Activated CD8-positive, alpha-beta T cell treated with anti-CD3 and anti-CD28 coated beads, Interleukin-2, amount 10 ng/mL, durations not matched to agents 7 days and 5 days (primary cell): ENCODE data around the gene MAMLD1. TPM values are rescaled to one million over a fixed set of nuclear protein-coding genes. Genes with fewer than 3 reads are reported as not detected.
"Not testable (repeated sequence)": the region's sequence is repeated elsewhere in the genome, so short reads cannot be mapped to it uniquely, and the experiment has no call there.

Source experiments
- ATAC-seq: fragments of 150-1000 bp; cut with Tn5 transposase; one replicate; pipeline ENCODE4 v1.10.0; 2021; ENCODE audit warnings: moderate library complexity
- CTCF ChIA-PET: fragments of 350-600 bp; sonication (Branson Sonifier 250); formaldehyde crosslinking; loops from one replicate; lab custom pipeline; 2021; ENCODE audit warnings: antibody characterized with exemption; lab: Charles Lee
- POLR2A ChIA-PET: fragments of 350-600 bp; sonication (Branson Sonifier 250); formaldehyde crosslinking; loops from one replicate; lab custom pipeline; 2021; ENCODE audit warnings: antibody characterized with exemption; lab: Charles Lee
- DNase-seq: peaks from one replicate; pipeline ENCODE4 v3.0.0-alpha.2; 2020
- H3K27ac Mint-ChIP-seq: one replicate; pipeline ENCODE4 v1.8.0; 2021; ENCODE audit warnings: mild to moderate bottlenecking, mixed read lengths
- H3K27me3 Mint-ChIP-seq: one replicate; pipeline ENCODE4 v1.8.0; 2021; ENCODE audit warnings: low read depth, mixed read lengths
- H3K36me3 Mint-ChIP-seq: one replicate; pipeline ENCODE4 v1.8.0; 2021; ENCODE audit warnings: low read depth, mixed read lengths
- H3K4me1 Mint-ChIP-seq: one replicate; pipeline ENCODE4 v1.8.0; 2021; ENCODE audit warnings: low read depth, mixed read lengths
- H3K4me3 Mint-ChIP-seq: one replicate; pipeline ENCODE4 v1.8.0; 2021; ENCODE audit warnings: mild to moderate bottlenecking, mixed read lengths
- H3K9me3 Mint-ChIP-seq: one replicate; pipeline ENCODE4 v1.8.0; 2022; ENCODE audit warnings: mixed read lengths; ENCODE audit not compliant: insufficient read depth
- total RNA-seq, 2 experiments: library from RNA; stranded (reverse); gene quantifications; one replicate each; pipeline ENCODE4 v1.2.3, GENCODE V29; 2021

MAMLD1 gene
- total RNA-seq, 2 experiments from 2014 or later = 0.81 to 1.4 TPM

DNA sequence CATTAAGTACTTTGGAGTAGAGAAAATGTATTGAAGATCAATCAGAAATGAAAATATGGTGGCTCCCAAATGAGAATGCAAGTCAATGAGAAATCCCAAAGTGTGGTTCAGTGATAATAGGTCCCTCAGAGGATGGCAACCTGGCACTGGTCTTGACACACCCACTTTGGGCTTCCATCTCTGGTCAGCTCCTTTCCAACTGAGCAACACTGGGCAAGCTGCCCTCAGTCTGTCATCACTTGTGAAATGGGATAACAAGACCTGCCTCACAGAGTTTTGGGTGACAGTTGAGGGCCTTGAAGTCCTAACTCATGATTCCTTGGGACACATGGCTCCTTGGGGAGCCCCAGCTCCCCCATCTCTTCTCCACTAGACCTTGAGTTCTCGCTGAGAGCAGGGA lies 29.0 kb upstream of the MAMLD1 start:
- Mint-ChIP-seq H3K36me3 (no peaks in the 10 kb centered on the region), H3K27me3 (no peaks in the 10 kb centered on the region), H3K4me3 (no peak overlapping the region), H3K27ac (no peak overlapping the region), H3K4me1 (peaks cover 13% of the 10 kb centered on the region), H3K9me3 (no peaks in the 10 kb centered on the region)
- ChIA-PET POLR2A (no interaction called here), CTCF (no interaction called here)
- DNase-seq (no peak), ATAC-seq (no peak)

GRCh38 chrX:150334981-150335380 lies 28.1 kb upstream of the MAMLD1 start:
- no peak for DNase-seq
- peaks cover 13% of the 10 kb centered on the region for H3K4me1 Mint-ChIP-seq
- ChIA-PET CTCF (no interaction called here), POLR2A (no interaction called here)
- no peak overlapping the region for H3K4me3 Mint-ChIP-seq
- no peaks in the 10 kb centered on the region for H3K36me3 Mint-ChIP-seq
- H3K27ac Mint-ChIP-seq = no peak overlapping the region
- ATAC-seq = no peak
- no peaks in the 10 kb centered on the region for H3K9me3 Mint-ChIP-seq
- H3K27me3 Mint-ChIP-seq = no peaks in the 10 kb centered on the region

DNA sequence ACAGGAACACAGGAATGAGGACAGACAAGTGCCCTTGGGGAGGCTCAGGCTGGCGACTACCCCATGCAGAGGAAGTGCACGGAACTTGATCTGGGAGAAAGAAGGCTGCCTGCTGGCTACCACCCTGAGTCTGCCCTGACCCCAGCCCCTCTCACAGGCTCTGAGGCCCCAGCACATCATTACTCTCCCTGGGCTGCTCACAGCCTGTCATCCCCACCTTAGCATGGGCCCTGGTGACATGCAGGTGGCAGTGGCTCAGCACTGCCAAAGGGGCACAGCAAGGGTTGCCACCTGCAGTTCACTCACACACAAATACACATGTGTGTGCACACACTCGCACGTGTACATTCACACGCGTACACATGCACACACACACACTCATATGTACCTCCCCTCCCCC lies 26.1 kb upstream of the MAMLD1 start:
- CTCF ChIA-PET = no interaction called here

GRCh38 chrX:150337536-150337935 lies 25.6 kb upstream of the MAMLD1 start:
- Mint-ChIP-seq H3K27ac (no peak overlapping the region), H3K4me1 (peaks cover 13% of the 10 kb centered on the region), H3K27me3 (no peaks in the 10 kb centered on the region), H3K9me3 (no peaks in the 10 kb centered on the region), H3K4me3 (no peak overlapping the region), H3K36me3 (no peaks in the 10 kb centered on the region)
- POLR2A ChIA-PET = no interaction called here
- DNase-seq (no peak), ATAC-seq (no peak)
- CTCF ChIA-PET = no interaction called here

More for the DNA sequence above, 26.1 kb upstream of the MAMLD1 start:
- H3K9me3 Mint-ChIP-seq = no peaks in the 10 kb centered on the region
- no peak overlapping the region for H3K27ac Mint-ChIP-seq
- no peaks in the 10 kb centered on the region for H3K27me3 Mint-ChIP-seq
- POLR2A ChIA-PET = no interaction called here
- no peak overlapping the region for H3K4me3 Mint-ChIP-seq
- no peak for ATAC-seq
- H3K4me1 Mint-ChIP-seq = peaks cover 13% of the 10 kb centered on the region
- H3K36me3 Mint-ChIP-seq = no peaks in the 10 kb centered on the region
- no peak for DNase-seq

- ChIA-PET POLR2A (no interaction called here), CTCF (no interaction called here)
- no peak for ATAC-seq
- Mint-ChIP-seq H3K36me3 (no peaks in the 10 kb centered on the region), H3K4me3 (no peak overlapping the region), H3K27me3 (no peaks in the 10 kb centered on the region), H3K4me1 (peaks cover 3% of the 10 kb centered on the region), H3K27ac (no peak overlapping the region), H3K9me3 (no peaks in the 10 kb centered on the region)
- no peak for DNase-seq
Measured at GRCh38 chrX:150338615-150339014, 24.5 kb upstream of the MAMLD1 start.

- H3K4me3 Mint-ChIP-seq = no peak overlapping the region
- no peak for DNase-seq
Measured at GRCh38 chrX:150339736-150340135, 23.4 kb upstream of the MAMLD1 start.

GRCh38 chrX:150340326-150340725 lies 22.8 kb upstream of the MAMLD1 start:
- ATAC-seq, H3K27me3 Mint-ChIP-seq, DNase-seq, POLR2A ChIA-PET, H3K27ac Mint-ChIP-seq, H3K36me3 Mint-ChIP-seq, H3K4me3 Mint-ChIP-seq, H3K4me1 Mint-ChIP-seq, CTCF ChIA-PET, H3K9me3 Mint-ChIP-seq: not testable (repeated sequence)

More at GRCh38 chrX:150339736-150340135, 23.4 kb upstream of the MAMLD1 start:
- H3K27ac Mint-ChIP-seq = no peak overlapping the region
- no peaks in the 10 kb centered on the region for H3K4me1 Mint-ChIP-seq
- ChIA-PET POLR2A (no interaction called here), CTCF (no interaction called here)
- no peak for ATAC-seq
- H3K36me3 Mint-ChIP-seq = no peaks in the 10 kb centered on the region
- no peaks in the 10 kb centered on the region for H3K27me3 Mint-ChIP-seq
- no peaks in the 10 kb centered on the region for H3K9me3 Mint-ChIP-seq

- POLR2A ChIA-PET = no interaction called here
- Mint-ChIP-seq H3K36me3 (no peaks in the 10 kb centered on the region), H3K27me3 (peaks cover 14% of the 10 kb centered on the region), H3K4me1 (no peaks in the 10 kb centered on the region), H3K9me3 (no peaks in the 10 kb centered on the region), H3K27ac (no peak overlapping the region), H3K4me3 (no peak overlapping the region)
- ATAC-seq = no peak
- CTCF ChIA-PET = no interaction called here
- DNase-seq = no peak
Measured at GRCh38 chrX:150347471-150347870, 15.6 kb upstream of the MAMLD1 start.

- Mint-ChIP-seq H3K27me3 (peaks cover 14% of the 10 kb centered on the region), H3K27ac (no peak overlapping the region), H3K4me1 (no peaks in the 10 kb centered on the region), H3K4me3 (no peak overlapping the region), H3K36me3 (no peaks in the 10 kb centered on the region), H3K9me3 (no peaks in the 10 kb centered on the region)
- ATAC-seq = no peak
- CTCF ChIA-PET = no interaction called here
- POLR2A ChIA-PET = no interaction called here
- no peak for DNase-seq
Measured at GRCh38 chrX:150348365-150348764, 14.8 kb upstream of the MAMLD1 start.

DNA sequence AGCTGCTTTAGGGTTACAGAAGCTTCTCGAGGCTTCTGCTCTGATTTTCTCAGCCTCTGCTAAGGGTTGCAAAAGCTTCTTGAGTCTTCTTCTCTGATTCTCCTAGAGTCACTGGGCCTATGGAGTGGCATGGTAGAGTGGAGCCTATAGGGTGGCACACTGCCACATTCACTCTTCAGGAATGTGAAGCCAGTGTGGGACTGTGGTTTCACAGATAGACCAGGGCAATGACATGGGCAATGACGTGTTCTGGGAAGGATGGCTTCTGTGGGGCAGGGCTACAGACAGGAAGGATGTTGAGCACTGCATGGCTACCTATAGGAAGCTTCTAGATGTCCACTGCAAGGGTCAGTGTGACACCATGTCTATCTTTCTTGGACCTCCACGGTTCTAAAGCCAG lies 11.0 kb upstream of the MAMLD1 start:
- POLR2A ChIA-PET = no interaction called here
- H3K4me1 Mint-ChIP-seq = no peaks in the 10 kb centered on the region
- peaks cover 14% of the 10 kb centered on the region for H3K27me3 Mint-ChIP-seq
- ATAC-seq (no peak), DNase-seq (no peak)
- no peak overlapping the region for H3K27ac Mint-ChIP-seq
- H3K36me3 Mint-ChIP-seq = no peaks in the 10 kb centered on the region
- CTCF ChIA-PET = no interaction called here
- H3K9me3 Mint-ChIP-seq = no peaks in the 10 kb centered on the region
- H3K4me3 Mint-ChIP-seq = no peak overlapping the region

- no peak overlapping the region for H3K4me3 Mint-ChIP-seq
- CTCF ChIA-PET = no interaction called here
- H3K9me3 Mint-ChIP-seq = no peaks in the 10 kb centered on the region
- H3K36me3 Mint-ChIP-seq = no peaks in the 10 kb centered on the region
- DNase-seq (no peak), ATAC-seq (no peak)
- no peaks in the 10 kb centered on the region for H3K4me1 Mint-ChIP-seq
- peaks cover 14% of the 10 kb centered on the region for H3K27me3 Mint-ChIP-seq
- H3K27ac Mint-ChIP-seq = no peak overlapping the region
- POLR2A ChIA-PET = no interaction called here
Measured at GRCh38 chrX:150352581-150352980, 10.5 kb upstream of the MAMLD1 start.

GRCh38 chrX:150355913-150356312 lies 7.2 kb upstream of the MAMLD1 start:
- Mint-ChIP-seq H3K4me3 (no peak overlapping the region), H3K27me3 (peaks cover 18% of the 10 kb centered on the region), H3K27ac (no peak overlapping the region), H3K36me3 (no peaks in the 10 kb centered on the region), H3K4me1 (peaks cover under 1% of the 10 kb centered on the region), H3K9me3 (no peaks in the 10 kb centered on the region)
- ATAC-seq = no peak
- ChIA-PET POLR2A (no interaction called here), CTCF (no interaction called here)
- DNase-seq = no peak

GRCh38 chrX:150357790-150358189 lies 5.3 kb upstream of the MAMLD1 start:
- DNase-seq (no peak), ATAC-seq (no peak)
- Mint-ChIP-seq H3K27me3 (peaks cover 32% of the 10 kb centered on the region), H3K27ac (no peak overlapping the region), H3K4me1 (peaks cover 16% of the 10 kb centered on the region), H3K4me3 (no peak overlapping the region), H3K9me3 (no peaks in the 10 kb centered on the region), H3K36me3 (no peaks in the 10 kb centered on the region)
- POLR2A ChIA-PET = no interaction called here
- CTCF ChIA-PET = interaction anchor here (1.3 kb wide), 1 partner anchor 14 kb away, joined by 3 read pairs; no protein-coding TSS in a partner anchor
